Measurements from ENCODE around the gene ALDH1A2. TPM values are rescaled to one million over a fixed set of nuclear protein-coding genes. Genes with fewer than 3 reads are reported as not detected.

The ALDH1A2 gene
- total RNA-seq, 1 experiment from 2014 or later: 0.22 TPM

DNA sequence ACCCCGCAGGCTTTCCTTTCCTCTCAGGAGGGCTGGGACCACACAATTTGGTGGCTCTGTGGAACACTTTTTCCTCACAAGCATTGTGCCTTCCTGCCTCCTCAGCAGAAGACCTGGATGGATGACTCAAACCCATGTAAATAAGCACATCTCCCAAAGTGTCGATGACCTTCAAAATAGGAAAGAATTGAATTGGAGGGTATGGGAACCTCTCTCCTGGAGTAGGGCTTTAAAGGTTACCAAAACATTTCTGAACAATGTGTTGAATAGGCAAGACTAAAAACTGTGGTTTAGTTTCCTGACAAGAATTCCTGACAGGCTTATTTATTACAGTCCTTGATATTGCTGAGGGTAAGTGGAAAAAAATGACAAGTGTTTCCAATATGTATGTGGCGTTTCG is 118.2 kb downstream of the ALDH1A2 start:
- Histone ChIP-seq H2AFZ (ENCODE audit: low read length) (no peak overlapping the region), H3K27me3 (ENCODE audit: low read length) (no peaks in the 10 kb centered on the region), H3K9me3 (ENCODE audit: low read length) (no peaks in the 10 kb centered on the region), H3F3A (ENCODE audit: low read length, unreplicated experiment) (no peaks in the 10 kb centered on the region), H3K79me2 (ENCODE audit: low read length) (no peaks in the 10 kb centered on the region), H3K9ac (ENCODE audit: low read length) (no peak overlapping the region), H3K27ac (ENCODE audit: low read length) (no peak overlapping the region), H3K4me1 (ENCODE audit: insufficient read depth, low read length) (no peaks in the 10 kb centered on the region), H3K4me2 (ENCODE audit: low read length) (no peak overlapping the region), H3K9me2 (replicated peaks; ENCODE audit: low read length) (no peaks in the 10 kb centered on the region), H3K4me3 (ENCODE audit: low read length) (no peak overlapping the region), H3K36me3 (ENCODE audit: low read depth, low read length) (no peaks in the 10 kb centered on the region), H4K20me1 (ENCODE audit: low read length) (no peaks in the 10 kb centered on the region)
- intact Hi-C loops (cut with micrococcal nuclease): no loop called here
- no peak for ATAC-seq
- no TSS peak for BruUV-seq (replicated peaks)
- no peak for DNase-seq
- POLR2A ChIA-PET (ENCODE audit: unreplicated experiment): interaction anchor here (0.6 kb wide), 1 partner anchor 28 kb away, joined by 3 read pairs; no protein-coding TSS in a partner anchor
- TF ChIP-seq, protein P1, sequence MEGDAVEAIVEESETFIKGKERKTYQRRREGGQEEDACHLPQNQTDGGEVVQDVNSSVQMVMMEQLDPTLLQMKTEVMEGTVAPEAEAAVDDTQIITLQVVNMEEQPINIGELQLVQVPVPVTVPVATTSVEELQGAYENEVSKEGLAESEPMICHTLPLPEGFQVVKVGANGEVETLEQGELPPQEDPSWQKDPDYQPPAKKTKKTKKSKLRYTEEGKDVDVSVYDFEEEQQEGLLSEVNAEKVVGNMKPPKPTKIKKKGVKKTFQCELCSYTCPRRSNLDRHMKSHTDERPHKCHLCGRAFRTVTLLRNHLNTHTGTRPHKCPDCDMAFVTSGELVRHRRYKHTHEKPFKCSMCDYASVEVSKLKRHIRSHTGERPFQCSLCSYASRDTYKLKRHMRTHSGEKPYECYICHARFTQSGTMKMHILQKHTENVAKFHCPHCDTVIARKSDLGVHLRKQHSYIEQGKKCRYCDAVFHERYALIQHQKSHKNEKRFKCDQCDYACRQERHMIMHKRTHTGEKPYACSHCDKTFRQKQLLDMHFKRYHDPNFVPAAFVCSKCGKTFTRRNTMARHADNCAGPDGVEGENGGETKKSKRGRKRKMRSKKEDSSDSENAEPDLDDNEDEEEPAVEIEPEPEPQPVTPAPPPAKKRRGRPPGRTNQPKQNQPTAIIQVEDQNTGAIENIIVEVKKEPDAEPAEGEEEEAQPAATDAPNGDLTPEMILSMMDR (conservative IDR thresholded peaks at IDR 0.05; ENCODE audit: low read depth, low read length): no peak
- no peak for TF ChIP-seq EZH2phosphoT487 (IDR thresholded peaks at IDR 0.05; ENCODE audit: borderline replicate concordance, low read length)
- no peak for TF ChIP-seq EZH2 (IDR thresholded peaks at IDR 0.05; ENCODE audit: low read length, unreplicated experiment)
- CTCF ChIA-PET: no interaction called here

- no peaks in the 10 kb centered on the region for H3F3A ChIP-seq (ENCODE audit: low read length, unreplicated experiment)
- no peak overlapping the region for H3K4me3 ChIP-seq (ENCODE audit: low read length)
- no peak overlapping the region for H3K4me2 ChIP-seq (ENCODE audit: low read length)
- CTCF ChIA-PET: no interaction called here
- H4K20me1 ChIP-seq (ENCODE audit: low read length): no peaks in the 10 kb centered on the region
- H3K27ac ChIP-seq (ENCODE audit: low read length): no peak overlapping the region
- POLR2A ChIA-PET (ENCODE audit: unreplicated experiment): interaction anchor here (0.6 kb wide), 1 partner anchor 27 kb away, joined by 3 read pairs; no protein-coding TSS in a partner anchor
- no peaks in the 10 kb centered on the region for H3K27me3 ChIP-seq (ENCODE audit: low read length)
- H3K4me1 ChIP-seq (ENCODE audit: insufficient read depth, low read length): no peaks in the 10 kb centered on the region
- no peaks in the 10 kb centered on the region for H3K36me3 ChIP-seq (ENCODE audit: low read depth, low read length)
- no peaks in the 10 kb centered on the region for H3K79me2 ChIP-seq (ENCODE audit: low read length)
- H2AFZ ChIP-seq (ENCODE audit: low read length): no peak overlapping the region
- no peak for ATAC-seq
- no peak for DNase-seq
- TF ChIP-seq EZH2phosphoT487 (IDR thresholded peaks at IDR 0.05; ENCODE audit: borderline replicate concordance, low read length): no peak
- no peak for TF ChIP-seq EZH2 (IDR thresholded peaks at IDR 0.05; ENCODE audit: low read length, unreplicated experiment)
- TF ChIP-seq, protein P1 (conservative IDR thresholded peaks at IDR 0.05; ENCODE audit: low read depth, low read length): no peak
- no peaks in the 10 kb centered on the region for H3K9me2 ChIP-seq (replicated peaks; ENCODE audit: low read length)
- BruUV-seq (replicated peaks): no TSS peak
- intact Hi-C loops (cut with micrococcal nuclease): no loop called here
- no peak overlapping the region for H3K9ac ChIP-seq (ENCODE audit: low read length)
- no peaks in the 10 kb centered on the region for H3K9me3 ChIP-seq (ENCODE audit: low read length)
Measured at GRCh38 chr15:57946491-57947048, 118.9 kb downstream of the ALDH1A2 start.

- Histone ChIP-seq H3K4me3 (ENCODE audit: low read length) (no peak overlapping the region), H3K9ac (ENCODE audit: low read length) (no peak overlapping the region), H3K4me2 (ENCODE audit: low read length) (no peak overlapping the region), H3K36me3 (ENCODE audit: low read depth, low read length) (no peaks in the 10 kb centered on the region), H3K79me2 (ENCODE audit: low read length) (no peaks in the 10 kb centered on the region), H3K4me1 (ENCODE audit: insufficient read depth, low read length) (no peaks in the 10 kb centered on the region), H2AFZ (ENCODE audit: low read length) (no peak overlapping the region), H3K27me3 (ENCODE audit: low read length) (no peaks in the 10 kb centered on the region), H3K9me2 (replicated peaks; ENCODE audit: low read length) (no peaks in the 10 kb centered on the region), H3K27ac (ENCODE audit: low read length) (no peak overlapping the region), H4K20me1 (ENCODE audit: low read length) (no peaks in the 10 kb centered on the region), H3K9me3 (ENCODE audit: low read length) (no peaks in the 10 kb centered on the region), H3F3A (ENCODE audit: low read length, unreplicated experiment) (no peaks in the 10 kb centered on the region)
- no peak for TF ChIP-seq EZH2phosphoT487 (IDR thresholded peaks at IDR 0.05; ENCODE audit: borderline replicate concordance, low read length)
- TF ChIP-seq, protein P1 (conservative IDR thresholded peaks at IDR 0.05; ENCODE audit: low read depth, low read length): no peak
- no peak for TF ChIP-seq EZH2 (IDR thresholded peaks at IDR 0.05; ENCODE audit: low read length, unreplicated experiment)
- CTCF ChIA-PET: interaction anchor here (0.9 kb wide), 1 partner anchor 194 kb away, joined by 10 read pairs; no protein-coding TSS in a partner anchor
- POLR2A ChIA-PET (ENCODE audit: unreplicated experiment): no interaction called here
- DNase-seq: no peak
- intact Hi-C loops (cut with micrococcal nuclease): no loop called here
- no TSS peak for BruUV-seq (replicated peaks)
- ATAC-seq: no peak
Measured at GRCh38 chr15:57945616-57946015, 119.9 kb downstream of the ALDH1A2 start.

All from PC-3 (cell line).